Esophagus squamous epithelium (tissue), 5 donors: ENCODE measurements around the gene CDKN2B-AS1. TPM values are rescaled to one million over a fixed set of nuclear protein-coding genes. Genes with fewer than 3 reads are reported as not detected.

Experiments used
- DNase-seq: peaks from one replicate; lab custom pipeline; 2025; lab: John Stamatoyannopoulos, UW
- H3K27ac ChIP-seq, 4 donors: fragments of 200-600 bp; sonication (generic); one replicate each; pipeline ENCODE4 v1.5.1; 2016 to 2019; ENCODE audit warnings: mild to moderate bottlenecking in 1 of 4
- H3K27me3 ChIP-seq, 4 donors: fragments of 200-600 bp; sonication (generic); 1 replicate in 3 of 4; 2 replicates in 1 of 4; pipeline versions ENCODE4 v1.5.1 to v1.6.0; 2017 to 2021; ENCODE audit warnings: antibody characterized with exemption in 1 of 4
- H3K36me3 ChIP-seq, 3 donors: fragments of 200-600 bp; sonication (generic); one replicate each; pipeline ENCODE4 v1.5.1; 2016 to 2019
- H3K4me1 ChIP-seq, 3 donors: fragments of 200-600 bp; sonication (generic); one replicate each; pipeline ENCODE4 v1.5.1; 2017 to 2019
- H3K4me3 ChIP-seq, 4 donors: fragments of 200-600 bp; sonication (generic); 1 replicate in 3 of 4; 2 replicates in 1 of 4; pipeline ENCODE4 v1.5.1; 2016 to 2019; ENCODE audit warnings: mild to moderate bottlenecking in 2 of 4, moderate library complexity in 1 of 4
- H3K9me3 ChIP-seq, 3 donors: fragments of 200-600 bp; sonication (generic); one replicate each; pipeline ENCODE4 v1.5.1; 2016 to 2019
- CTCF ChIP-seq, 6 experiments: fragments of 450-650 bp in 4 of 6; fragments of 200-600 bp in 2 of 6; sonication (generic) in 2 of 6; IDR thresholded peaks; one replicate each; pipeline ENCODE4 v1.5.1; 2016 to 2019; ENCODE audit warnings: antibody characterized with exemption in 6 of 6, mild to moderate bottlenecking in 4 of 6, moderate library complexity in 4 of 6
- POLR2A ChIP-seq, 4 donors: fragments of 450-650 bp; IDR thresholded peaks; one replicate each; pipeline ENCODE4 v1.6.1; 2017; ENCODE audit warnings: antibody characterized with exemption in 4 of 4, mild to moderate bottlenecking in 4 of 4, moderate library complexity in 3 of 4
- WGBS, 2 donors: methylation state at CpG; one replicate each; pipeline ENCODE4 v1.1.5; 2018; 5-methylcytosine and 5-hydroxymethylcytosine counted together
- intact Hi-C: fragments of 100-400 bp; cut with DNase I; formaldehyde crosslinking; loops from one replicate; pipeline ENCODE4 v1.15.0; 2022
- total RNA-seq, 4 donors: library from RNA; depleted of rRNA; stranded (reverse); fragments of >200 nt; gene quantifications; one replicate each; pipeline ENCODE4 v1.1.0, GENCODE V29; 2016
- donor health status: DM: yes; HTN: yes; CAD: no.

The CDKN2B-AS1 gene
- total RNA-seq, 4 donors from 2014 or later = 0.48 to 1.7 (median 0.80) TPM

DNA sequence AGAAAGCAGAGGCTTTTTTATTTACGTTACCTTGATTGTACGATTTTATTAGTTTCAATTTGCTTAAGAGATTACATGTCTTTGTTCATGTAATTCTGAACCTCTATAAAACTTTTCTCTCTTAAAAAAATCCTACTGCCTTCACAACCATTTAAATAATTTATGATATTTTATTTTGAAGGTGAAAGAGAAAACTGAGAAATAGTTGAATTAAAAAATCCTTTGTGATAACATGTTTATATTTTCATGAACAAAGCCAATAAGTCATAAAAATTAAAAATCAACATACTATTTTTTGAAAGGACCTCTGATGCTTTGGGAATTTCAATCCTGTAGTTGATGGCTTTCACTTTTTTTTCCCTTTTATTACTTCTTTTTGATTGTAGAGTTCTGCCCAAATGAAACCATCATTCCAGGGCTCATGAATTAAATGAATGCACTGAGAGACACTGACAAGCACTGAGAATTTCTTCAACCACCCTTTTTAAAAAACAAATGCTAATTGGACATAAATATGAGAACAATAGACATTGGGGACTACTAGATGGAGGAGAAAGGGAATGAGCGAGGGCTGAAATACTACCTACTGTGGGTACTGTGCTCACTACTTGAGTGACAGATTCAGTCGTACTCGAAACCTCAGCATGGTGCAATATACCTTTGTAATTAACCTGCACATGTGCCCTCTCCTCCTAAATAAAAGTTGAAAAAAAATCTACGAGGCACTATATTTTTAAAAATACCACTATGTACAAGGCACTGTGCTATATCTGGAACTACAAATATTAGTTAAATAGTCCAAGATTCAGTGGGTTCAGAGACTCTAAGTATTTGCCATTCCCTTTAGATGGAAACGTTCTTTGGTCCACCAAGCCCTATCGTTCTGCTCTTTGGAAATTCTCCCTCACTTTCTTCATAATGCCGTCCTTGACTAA is 6.3 kb upstream of the CDKN2B-AS1 start:
- intact Hi-C loops = no loop called here
- no peaks in the 10 kb centered on the region for H3K36me3 ChIP-seq
- WGBS, 2 donors = 37 to 51% methylated on average over 9 of the region's 9 CpGs
- DNase-seq = no peak
- peaks cover 0 to 1% (median 0%) of the 10 kb centered on the region in 3 donors for H3K4me1 ChIP-seq
- H3K9me3 ChIP-seq = no peaks in the 10 kb centered on the region
- no peak for TF ChIP-seq CTCF (IDR thresholded peaks at IDR 0.05)
- TF ChIP-seq POLR2A (IDR thresholded peaks at IDR 0.05) = no peak
- no peak overlapping the region for H3K27ac ChIP-seq
- no peak overlapping the region for H3K4me3 ChIP-seq
- H3K27me3 ChIP-seq = peaks cover 0 to 96% (median 22%) of the 10 kb centered on the region in 4 donors

DNA sequence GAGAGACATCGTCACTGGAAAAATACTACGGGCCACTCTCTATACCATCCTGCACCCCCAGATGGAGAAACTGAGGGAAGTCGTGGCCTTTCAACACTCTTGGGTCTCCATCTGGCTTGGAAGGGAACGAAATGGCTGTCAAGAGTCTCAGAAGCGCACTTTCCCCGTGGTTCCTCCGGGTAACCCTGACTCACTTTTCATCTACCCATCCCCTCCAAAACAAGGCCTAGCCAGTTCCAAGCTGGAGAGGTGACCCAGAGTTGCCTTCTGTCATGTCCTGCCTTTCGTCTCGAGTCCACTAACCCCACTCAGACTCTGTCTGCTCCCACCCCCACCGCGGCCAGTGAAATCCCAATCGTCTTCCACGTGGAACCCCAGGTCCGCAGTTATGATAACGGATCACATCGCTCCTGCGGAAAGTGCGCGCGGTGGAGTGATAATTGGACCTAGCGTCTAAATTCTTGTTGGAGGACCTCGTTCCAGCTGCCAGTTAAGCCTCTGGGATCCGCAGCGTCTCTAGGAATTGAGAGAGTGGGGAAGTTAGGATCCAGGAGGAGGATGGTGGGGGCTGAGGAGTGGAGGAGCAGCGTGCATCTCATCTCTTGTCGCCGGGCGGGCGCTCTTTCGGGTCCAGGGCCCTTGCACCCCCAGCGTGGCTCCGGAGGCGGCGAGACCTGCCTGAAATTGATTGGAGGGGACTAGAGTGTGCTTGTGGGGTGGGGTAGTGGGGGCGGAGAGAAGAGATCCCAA is 5.0 kb upstream of the CDKN2B-AS1 start:
- DNase-seq = no peak
- Histone ChIP-seq H3K9me3 (no peaks in the 10 kb centered on the region), H3K27ac (no peak overlapping the region), H3K4me3 (no peak overlapping the region), H3K27me3 (peaks cover 0 to 96% (median 16%) of the 10 kb centered on the region in 4 donors), H3K4me1 (peaks cover 4 to 14% (median 5%) of the 10 kb centered on the region in 3 donors), H3K36me3 (no peaks in the 10 kb centered on the region)
- WGBS, 2 donors = 33 to 35% methylated on average over 15 to 24 of the region's 35 CpGs
- TF ChIP-seq CTCF (IDR thresholded peaks at IDR 0.05) = no peak
- TF ChIP-seq POLR2A (IDR thresholded peaks at IDR 0.05) = no peak
- intact Hi-C loops = loop anchor here (10.0 kb wide), 1 partner anchor 175 kb away; no protein-coding TSS in a partner anchor

GRCh38 chr9:21991072-21991959 is 3.3 kb upstream of the CDKN2B-AS1 start:
- WGBS, 2 donors = 79 to 84% methylated on average over 5 of the region's 5 CpGs
- no peak for DNase-seq
- Histone ChIP-seq H3K4me3 (no peak overlapping the region), H3K27me3 (peaks cover 0 to 90% (median 12%) of the 10 kb centered on the region in 4 donors), H3K36me3 (no peaks in the 10 kb centered on the region), H3K4me1 (peaks cover 4 to 28% (median 5%) of the 10 kb centered on the region in 3 donors), H3K27ac (no peak overlapping the region), H3K9me3 (no peaks in the 10 kb centered on the region)
- intact Hi-C loops = loop anchor here (10.0 kb wide), 1 partner anchor 177 kb away; no protein-coding TSS in a partner anchor
- no peak for TF ChIP-seq CTCF (IDR thresholded peaks at IDR 0.05)
- no peak for TF ChIP-seq POLR2A (IDR thresholded peaks at IDR 0.05)

- Histone ChIP-seq H3K36me3 (no peaks in the 10 kb centered on the region), H3K27me3 (peaks cover 0 to 90% (median 11%) of the 10 kb centered on the region in 4 donors), H3K4me3 (peak overlapping the region in 2 of 4 donors; percentile 81 to 90), H3K9me3 (no peaks in the 10 kb centered on the region), H3K4me1 (peaks cover 4 to 28% (median 5%) of the 10 kb centered on the region in 3 donors), H3K27ac (no peak overlapping the region)
- intact Hi-C loops = loop anchor here (10.0 kb wide), 1 partner anchor 178 kb away; no protein-coding TSS in a partner anchor
- DNase-seq = no peak
- 89% methylated on average over 4 of the region's 4 CpGs for WGBS, 2 donors
- TF ChIP-seq CTCF (IDR thresholded peaks at IDR 0.05) = no peak
- TF ChIP-seq POLR2A (IDR thresholded peaks at IDR 0.05) = no peak
Measured at GRCh38 chr9:21993007-21993406, 1.6 kb upstream of the CDKN2B-AS1 start.
